ENCODE data around the gene PPARG.

GRCh38 chr3:12470111-12470510, 181.2 kb downstream of the PPARG start:
- no peak for TF ChIP-seq CTCF (conservative IDR thresholded peaks at IDR 0.05)
- TF ChIP-seq EZH2 (IDR thresholded peaks at IDR 0.05; ENCODE audit: low read depth), result no peak
